Stimulated activated CD4-positive, alpha-beta T cell treated with anti-CD3 and anti-CD28 coated beads, Interleukin-4, amount 100 ng/mL, for 4 hours (primary cell): ENCODE data around the gene STK10.

ENCODE experiments used
- DNase-seq, 2 experiments: peaks; one replicate each; pipeline ENCODE4 v3.0.0-alpha.2; 2020

STK10 gene

DNA sequence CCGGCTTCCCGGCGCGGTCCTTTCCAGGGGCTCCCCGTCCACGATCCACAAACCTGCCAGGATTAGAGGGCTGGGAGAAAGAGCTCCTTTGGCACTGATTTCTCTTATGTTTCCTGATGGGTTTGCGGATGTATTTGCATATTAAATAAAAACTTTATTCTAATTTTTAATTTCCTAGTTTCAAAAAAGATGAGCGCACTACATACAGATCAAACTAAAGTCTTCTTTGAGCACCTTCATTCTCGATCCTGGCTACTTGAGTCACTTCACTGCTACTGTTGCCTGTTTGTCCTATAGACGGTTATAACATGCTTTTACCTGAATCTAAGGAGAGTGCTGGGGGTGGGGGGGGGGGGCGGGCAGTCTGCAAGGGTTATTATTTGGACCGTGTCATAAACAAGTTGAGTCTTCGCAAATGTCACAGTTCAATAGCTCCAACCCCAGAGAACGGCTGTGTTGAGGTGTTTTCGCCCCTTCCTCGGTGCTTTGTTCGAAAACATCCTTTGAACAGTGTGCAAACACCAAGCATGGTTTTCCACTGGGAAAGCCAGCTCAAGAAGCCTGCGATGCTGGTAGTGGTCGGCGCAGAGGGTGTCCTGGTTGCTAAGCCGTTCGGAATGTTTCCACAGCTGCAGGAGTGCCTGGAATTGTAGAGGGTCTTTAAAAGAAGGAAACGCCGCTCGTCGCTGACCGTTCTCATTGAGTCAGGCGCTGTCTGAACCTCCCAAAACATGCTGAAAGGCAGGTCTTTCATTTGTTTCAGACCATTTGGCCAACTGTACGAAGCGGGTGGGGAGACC lies 1.1 kb upstream of the STK10 start:
- no peak for DNase-seq

DNA sequence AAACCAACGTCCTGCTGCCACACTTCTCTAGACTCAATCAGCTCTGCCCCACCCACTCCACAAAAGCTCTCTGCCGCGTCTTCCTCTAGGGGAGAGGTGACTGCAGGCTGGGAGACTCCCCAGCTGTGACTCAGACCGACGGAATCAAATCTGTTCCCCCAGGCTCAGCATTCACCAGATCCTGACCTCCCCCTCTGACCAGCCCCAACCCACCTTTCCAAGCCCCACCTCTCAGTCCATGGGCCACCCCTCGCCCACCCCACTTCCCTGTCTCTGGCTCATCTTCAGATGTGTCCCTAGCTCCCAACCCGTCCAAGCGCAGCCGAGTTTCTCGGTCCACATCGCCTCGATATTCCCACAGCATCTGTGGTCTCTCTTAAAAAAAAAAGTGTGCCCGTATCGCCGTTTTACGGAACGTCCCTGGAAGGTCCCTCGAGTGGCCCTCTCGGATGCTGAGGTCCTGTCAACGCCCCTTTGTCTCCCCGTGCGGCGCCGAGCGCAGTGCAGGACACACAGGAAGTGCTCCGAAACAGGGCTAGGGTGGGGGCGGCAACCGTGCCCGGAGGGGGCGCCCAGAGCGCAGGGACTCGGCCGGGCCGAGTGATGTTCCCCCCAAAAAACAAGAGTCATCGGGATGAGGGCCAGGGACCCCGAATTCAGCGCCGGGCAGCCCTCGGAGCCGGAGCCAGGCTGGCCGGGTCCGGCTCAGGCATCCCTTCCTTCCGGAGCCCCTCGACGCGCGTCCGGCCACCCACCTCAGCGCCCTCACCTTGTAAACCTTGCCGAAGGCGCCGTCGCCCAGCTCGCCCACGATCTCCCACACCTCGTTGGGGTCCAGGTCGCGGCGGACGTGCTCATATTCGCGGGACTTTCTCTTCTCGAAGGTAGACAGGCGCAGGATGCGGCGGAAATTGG lies 649 bp downstream of the STK10 start:
- peak; percentile 61 to 75 for DNase-seq

DNA sequence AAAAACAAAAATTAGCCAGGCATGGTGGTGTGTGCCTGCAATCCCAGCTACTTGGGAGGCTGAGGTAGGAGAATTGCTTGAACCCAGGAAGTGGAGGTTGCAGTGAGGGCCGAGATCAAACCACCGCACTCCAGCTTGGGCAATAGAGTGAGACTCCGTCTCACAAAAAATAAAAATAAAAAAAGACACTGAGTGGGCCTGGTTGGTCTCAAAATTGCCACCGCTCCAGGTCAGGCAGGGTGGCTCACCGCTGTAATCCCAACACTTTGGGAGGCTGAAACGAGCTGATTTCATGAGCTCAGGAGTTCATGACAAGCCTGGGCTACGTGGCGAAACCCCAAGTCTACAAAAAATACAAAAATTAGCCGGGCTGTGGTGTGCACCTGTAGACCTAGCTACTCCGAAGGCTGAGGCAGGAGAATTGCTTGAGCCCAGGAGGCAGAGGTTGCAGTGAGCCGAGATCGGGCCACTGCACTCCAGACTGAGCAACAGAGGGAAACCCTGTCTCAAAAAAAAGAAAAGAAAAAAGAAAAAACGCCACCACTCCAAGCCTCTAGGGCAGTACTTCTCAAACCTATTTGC lies 1.8 kb downstream of the STK10 start:
- DNase-seq, result no peak

DNA sequence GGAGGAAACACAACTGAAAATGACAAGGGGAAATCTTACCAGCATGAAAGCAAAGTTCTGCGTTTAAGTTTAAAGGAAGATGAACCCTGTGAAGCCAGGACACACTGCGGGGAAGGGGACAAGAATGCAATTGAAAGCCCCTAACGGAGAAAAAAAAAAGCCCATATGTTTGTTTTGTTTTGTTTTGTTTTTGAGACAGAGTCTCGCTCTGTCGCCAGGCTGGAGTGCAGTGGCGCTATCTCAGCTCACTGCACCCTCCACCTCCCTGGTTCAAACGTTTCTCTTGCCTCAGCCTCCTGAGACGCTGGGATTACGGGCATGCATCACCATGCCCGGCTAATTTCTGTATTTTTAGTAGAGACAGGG lies 2.9 kb downstream of the STK10 start:
- no peak for DNase-seq

DNA sequence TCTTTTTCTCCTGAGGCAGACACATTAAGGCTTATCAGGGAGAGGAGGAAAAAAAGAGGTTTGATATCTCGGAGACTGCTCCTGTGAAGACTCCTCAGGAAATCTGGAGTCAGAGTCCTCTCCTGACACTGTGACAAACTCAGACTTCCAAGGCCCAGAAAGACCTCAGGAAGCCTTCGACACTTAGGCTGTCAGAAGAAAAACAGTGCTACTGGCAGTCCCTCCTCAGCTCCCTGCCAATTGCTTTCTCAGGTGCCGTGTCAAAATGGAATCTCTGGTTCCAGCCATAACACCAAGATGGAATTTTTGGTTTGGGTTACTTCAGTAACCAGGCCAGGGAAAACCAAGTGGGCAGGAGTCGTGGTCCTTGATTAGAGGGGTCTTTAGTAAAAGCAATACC lies 4.1 kb downstream of the STK10 start:
- no peak for DNase-seq

DNA sequence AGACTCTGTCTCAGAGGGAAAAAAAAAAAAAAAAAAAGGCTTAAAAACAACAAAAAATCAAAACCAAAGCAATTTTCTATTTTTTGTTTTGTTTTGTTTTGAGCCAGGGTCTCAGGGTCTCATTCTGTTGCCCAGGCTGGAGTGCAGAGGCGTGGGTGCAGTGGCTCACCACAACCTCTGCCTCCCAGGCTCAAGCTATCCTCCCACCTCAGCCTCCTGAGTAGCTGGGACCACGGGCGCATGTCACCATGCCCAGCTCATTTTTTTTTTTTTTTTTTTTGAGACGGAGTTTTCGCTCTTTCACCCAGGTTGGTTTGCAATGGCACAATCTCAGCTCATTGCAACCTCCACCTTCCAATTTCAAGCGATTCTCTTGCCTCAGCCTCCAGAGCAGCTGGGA lies 5.7 kb downstream of the STK10 start:
- DNase-seq, result no peak

DNA sequence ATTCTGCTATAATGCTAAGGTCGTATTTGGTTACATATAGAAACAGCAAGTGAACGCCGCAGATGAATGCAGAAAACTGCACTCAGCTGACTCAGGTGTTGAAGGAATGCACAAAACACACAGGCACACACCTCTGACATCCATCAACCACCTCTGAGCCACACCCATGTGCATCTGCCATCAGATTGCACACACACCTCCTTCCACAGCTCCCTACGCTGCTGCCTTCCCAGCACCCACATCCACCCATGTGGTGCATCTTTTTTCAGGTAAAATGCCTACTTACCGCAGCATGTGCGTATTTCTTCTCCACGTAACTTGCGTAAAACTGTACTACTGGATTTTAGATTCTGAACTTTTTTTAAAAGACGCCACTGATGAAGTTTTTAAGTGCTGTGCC lies 7.1 kb downstream of the STK10 start:
- no peak for DNase-seq

DNA sequence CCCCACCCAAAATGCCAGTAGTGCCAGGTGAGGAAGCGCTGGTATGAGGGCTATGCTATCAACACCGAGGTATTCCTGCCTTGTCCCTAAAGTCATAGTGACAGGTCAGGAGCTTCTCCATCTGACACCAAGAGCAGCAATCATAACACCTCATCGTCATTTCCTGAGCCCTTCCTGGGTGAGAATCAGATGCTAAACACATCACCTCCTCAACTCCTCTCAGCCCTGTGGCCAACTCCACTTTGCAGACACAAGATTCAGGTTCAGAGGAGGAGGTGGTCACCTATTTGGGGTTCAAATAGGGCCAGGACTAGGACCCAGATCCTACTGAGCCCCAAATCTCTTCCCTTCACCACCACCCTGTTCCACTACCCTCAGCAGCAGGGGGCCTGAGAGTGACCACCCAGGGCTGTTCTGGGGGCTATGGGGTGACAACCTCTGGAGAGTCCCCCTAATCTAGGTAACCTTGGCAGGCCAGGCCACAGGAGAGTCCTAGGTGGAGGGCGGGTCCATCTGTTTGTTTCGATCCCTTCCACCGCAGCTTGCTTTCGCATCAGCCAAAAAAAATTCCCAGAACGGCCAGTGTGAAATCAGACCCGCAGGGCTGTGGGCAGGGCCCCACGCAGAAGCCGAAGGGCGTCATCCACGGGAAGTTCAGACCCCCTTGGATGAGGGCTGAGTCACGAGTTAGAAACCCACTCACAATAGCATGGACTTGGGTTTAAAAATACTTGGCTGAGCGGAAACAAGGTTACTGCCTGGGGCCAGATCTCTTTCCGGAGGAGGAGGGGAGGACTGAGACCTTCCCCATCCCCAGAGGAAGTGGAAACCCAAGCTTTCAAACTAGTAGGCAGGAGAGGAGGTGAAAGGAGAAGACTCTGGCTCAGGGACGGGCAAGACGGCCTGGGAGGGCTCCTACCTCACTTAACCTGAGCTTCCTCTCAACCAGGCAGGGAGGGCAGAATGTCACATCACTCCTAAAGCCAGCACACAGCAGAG lies 8.7 kb downstream of the STK10 start:
- peak in 1 of 2 experiments; percentile 51 for DNase-seq

DNA sequence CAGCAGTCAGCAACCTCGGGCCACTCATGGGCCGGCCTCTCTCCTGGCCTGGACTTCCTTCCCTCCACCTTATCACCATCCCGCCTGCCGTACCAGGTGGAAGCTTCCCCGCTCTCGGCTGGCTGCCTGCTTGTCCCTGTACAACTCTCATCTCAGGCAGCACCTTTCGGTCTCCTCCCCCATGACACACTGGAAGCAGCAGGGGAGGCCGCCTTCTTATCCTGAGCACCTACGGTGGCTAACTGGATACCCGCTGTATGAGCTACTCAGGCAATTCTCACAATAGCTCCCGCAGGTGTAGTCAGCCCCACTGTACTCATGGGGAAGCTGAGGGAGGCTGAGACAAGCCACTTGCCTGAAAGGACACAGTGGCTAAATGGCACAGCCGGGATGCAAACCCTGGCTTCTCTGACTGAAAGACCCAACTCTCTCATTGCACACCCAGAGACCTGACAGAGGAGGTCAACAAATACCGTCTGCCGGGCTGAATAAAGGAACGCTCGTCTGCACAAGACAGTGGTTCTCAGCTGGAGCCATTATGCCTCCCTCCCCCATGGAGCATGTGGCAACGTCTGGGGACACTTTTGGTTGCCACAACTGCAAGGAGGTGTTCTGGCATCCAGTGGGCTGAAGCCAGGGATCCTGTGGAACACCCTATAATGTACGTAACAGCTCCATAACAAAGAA lies 9.6 kb downstream of the STK10 start:
- no peak for DNase-seq

DNA sequence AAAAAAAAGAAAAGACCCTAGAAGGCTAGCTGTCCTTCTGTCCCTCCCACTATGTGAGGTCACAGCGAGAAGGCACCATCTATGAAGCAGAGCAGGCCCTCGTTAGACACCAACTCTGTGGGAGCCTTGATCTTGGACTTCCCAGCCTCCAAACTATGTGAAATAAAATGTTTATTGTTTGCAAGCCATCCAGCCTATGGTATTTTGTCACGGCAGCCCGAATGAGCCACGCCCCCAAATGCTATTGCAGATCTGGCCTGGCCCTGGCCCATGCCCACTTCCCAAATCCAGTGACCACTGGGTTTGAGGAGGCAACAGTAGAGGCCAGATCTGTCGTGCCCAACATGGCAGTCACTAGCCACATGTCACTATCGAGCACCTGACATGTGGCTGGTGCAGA lies 10.8 kb downstream of the STK10 start:
- no peak for DNase-seq

DNA sequence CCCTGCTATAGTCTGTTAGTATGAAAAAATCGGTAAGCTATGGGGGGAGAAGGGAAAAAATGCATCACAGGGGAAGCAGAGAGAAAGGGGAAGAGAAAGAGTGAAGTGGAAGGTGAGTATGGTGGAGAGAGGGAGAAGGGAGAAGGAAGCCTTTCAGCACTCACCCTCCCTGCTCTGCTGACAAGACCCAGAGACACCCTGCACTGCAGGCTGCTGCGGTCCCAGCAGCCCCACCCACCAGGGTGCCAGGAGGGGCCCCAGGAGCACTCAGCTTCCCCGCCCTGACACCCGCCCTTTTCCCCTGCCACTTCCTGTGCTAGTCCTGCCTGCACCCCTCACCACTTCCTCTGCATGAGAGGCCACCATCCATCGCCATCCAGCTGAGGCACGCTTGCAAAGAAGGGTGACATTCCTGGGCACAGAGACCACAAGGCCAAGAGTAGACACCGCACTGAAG lies 12.7 kb downstream of the STK10 start:
- DNase-seq, result peak; percentile 78 to 86

DNA sequence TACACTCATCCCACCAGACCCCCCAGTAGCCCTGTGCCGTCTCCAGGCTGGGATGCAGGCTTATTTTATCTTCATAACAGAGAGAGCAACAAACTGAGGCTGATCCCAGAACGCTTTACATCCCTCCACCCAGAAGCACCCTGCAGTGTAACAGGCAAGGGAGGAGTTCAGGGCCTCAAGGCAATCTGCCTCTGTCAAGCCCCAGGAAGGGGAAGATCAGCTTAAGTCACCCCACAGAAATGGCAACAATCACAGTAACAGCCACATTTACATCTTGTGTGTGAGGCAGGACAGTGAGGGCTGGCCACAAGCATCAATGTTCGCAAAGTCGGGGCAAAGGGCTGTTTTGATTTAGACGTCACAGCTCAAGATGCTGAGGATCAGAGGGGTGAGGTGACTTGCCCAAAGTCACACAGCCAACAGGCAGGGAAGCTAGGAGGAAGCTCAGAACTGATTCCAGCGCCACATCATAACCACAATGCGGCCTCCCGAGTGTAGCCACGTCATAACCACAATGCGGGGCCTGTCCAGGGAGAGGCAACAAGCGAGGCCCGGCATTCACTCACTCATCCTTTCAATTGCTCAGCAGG lies 14.4 kb downstream of the STK10 start:
- peak; percentile 56 to 69 for DNase-seq

DNA sequence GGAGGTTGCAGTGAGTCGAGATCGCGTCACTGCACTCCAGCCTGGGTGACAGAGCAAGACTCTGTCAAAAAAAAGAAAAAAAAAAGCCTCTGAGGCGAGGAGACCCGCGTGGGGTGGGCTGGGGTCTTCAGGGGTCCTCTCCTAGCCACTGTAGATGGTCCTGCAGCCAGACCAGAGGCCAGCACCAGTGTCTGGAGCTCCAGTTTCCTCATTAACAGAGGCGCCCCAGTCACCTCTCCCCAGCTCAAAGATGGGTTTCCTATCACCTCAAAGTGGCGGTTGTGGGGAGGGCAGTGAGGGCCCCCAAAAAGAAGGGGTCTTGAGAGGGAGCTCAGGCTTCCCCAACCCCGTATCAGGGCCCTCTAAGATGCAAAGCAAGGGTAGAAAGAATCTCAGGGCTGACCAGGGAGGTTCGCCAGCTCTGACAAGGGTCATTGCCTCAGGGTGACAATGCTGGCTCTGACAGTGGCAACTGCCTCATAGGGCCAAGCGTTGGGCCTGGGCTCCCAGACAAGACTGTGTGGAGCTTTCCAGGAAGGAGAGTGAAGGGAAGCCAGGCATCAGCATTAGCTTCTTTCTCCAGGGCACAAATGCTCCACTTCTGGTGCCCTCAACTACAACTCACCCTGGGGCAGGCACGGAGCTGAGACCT lies 15.0 kb downstream of the STK10 start:
- DNase-seq, result no peak

DNA sequence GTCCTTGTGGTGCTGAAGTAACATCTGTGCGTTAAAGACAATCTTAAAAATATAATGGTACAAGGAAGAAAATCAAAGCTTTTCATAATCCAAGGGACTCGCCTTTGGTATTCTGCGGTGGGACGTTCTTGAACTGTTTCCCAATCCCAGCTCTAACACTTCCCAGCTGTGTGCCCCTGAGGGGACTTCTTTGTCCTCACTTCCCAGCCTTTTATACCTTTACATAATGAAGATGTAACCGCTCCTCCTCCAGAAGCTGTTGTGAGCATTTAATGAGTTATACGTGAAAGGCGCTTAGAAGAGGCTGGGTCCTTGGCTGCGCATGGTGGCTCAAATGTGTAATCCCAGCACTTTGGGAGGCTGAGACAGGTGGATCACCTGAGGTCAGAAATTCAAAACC lies 16.9 kb downstream of the STK10 start:
- DNase-seq, result no peak

DNA sequence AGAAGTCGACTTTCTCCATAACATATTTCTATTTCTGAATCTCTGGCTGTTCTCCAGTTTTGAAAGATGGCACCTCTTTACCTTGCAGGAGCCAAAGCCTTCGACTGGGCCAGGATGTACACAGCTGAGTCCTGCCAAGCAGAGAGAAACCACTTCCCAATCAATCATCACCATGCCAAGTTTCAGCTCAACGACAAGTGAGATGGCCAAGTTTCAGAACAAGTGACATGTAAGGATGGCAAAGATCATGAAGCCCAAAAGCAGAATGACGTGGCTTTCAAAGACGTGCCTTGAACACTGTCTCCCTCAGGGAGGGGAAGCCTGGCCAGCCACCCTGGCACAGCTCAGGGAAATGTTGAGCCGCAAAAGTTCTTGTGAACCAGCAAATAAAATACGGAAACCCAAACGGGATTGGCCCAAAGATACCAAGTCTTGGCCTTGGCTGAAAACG lies 17.7 kb downstream of the STK10 start:
- no peak for DNase-seq

DNA sequence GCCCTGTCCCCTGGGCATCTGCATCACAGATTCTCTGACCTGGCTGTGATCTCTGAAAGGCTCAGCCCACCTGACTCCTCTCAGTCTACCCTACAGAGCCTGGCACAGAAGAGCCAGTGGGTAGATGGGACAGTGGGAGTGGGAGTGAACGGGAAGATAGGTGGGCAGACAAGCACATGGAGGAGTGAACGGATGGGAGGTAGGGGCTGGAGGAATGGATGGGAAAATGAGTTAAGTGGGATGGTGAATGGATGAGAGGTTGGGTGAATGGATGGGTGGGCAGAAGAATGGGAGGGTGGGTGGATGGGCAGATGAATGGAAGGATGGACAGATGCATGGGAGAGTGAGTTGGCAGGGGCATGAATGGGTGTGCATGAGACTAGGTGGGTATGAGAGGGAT lies 18.8 kb downstream of the STK10 start:
- DNase-seq, result no peak

DNA sequence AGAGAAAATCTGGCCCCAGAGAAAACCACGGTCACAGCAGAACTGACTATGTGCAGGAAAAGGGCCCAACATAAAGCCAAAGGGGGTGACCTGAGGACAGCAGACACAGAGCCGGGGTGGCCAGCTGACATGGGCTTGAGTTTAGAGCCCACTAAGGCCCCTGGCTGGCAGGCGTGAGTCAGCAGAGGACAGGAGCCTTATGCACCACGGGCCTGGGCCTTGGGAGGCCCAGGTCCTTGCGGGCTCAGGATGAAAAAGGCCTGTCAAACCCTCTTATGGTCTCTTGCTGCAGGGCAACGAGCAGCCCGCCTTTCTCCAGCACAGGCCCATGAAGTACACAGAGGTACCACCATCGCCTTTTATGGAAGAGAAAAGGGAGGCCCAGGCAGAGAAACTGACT lies 19.7 kb downstream of the STK10 start:
- DNase-seq, result no peak

DNA sequence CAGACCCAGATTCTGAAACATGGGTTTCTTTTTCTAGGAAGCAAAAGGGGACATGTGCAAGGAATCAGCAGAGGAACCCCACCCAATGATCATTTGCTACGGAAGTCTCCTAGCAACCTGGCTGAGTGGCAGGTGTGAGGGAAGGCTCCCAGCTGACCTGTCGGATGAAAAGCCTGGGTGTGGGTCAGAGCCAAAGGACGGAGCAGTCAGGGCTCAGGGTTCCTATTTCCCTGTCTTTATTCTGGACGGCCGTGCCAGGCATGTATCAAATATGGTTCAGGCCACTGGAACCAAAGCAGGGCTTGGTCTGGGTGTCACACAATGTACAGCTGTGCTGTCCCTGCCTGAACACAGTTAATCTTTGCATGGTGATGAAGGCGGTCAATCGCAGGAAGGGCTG lies 20.1 kb downstream of the STK10 start:
- no peak for DNase-seq

DNA sequence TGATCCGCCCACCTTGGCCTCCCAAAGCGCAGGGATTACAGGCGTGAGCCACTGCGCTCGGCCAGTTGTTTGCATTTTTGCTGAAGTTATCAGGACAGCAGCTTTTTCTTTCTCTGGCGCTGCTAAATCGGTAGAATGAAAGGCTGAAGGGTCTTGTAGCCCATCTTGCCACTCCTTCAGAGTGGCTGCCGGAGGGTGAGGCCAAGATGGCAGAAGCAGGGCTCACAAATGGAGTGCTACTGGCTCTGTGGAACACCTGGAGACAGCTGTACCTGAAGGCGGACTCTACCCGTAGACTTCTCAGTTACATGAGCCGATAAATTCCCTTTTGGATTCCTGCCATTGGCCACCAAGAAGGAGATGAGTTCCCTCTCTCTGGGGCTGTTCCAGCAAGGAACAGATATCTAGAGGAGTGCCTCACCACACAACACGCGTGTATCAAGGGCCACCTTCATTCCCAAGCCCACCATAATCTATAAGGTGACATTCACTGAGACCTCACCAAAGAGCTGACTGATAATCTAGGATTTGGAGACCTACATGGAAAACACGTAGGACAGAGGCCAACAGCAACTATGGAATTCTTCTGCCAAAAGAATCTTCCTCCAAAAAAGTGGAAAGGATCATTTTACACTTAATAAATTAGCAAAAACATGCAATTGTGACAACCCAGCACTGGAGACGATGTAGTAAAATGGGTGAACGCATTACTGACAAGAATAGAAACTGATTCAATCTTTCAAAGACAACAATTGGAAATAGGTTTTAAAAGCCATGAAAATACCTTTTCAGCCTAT lies 21.8 kb downstream of the STK10 start:
- no peak for DNase-seq

DNA sequence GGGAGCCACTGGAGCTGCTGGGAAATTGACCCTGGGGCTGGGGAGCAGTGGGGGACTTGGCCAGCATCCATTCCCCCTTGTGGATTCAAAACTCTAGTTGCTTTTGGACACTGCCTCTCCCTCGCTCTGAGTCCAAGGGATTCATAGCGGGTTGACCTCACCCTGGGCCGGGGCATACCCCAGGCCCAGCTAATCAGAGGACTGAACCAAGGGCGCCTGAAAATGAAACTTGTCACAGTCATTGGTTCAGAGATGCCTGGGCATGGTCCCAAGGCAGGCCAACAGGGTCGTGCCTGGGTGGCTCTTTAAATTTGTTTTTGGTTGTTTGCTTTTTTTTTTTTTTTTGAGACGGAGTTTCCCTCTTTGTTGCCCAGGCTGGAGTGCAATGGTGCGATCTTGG lies 22.6 kb downstream of the STK10 start:
- DNase-seq, result no peak
